ENCODE data around the gene CECR2.

GRCh38 chr22:17603668-17604067 is 234.4 kb downstream of the CECR2 start:
- TF ChIP-seq, protein P1, sequence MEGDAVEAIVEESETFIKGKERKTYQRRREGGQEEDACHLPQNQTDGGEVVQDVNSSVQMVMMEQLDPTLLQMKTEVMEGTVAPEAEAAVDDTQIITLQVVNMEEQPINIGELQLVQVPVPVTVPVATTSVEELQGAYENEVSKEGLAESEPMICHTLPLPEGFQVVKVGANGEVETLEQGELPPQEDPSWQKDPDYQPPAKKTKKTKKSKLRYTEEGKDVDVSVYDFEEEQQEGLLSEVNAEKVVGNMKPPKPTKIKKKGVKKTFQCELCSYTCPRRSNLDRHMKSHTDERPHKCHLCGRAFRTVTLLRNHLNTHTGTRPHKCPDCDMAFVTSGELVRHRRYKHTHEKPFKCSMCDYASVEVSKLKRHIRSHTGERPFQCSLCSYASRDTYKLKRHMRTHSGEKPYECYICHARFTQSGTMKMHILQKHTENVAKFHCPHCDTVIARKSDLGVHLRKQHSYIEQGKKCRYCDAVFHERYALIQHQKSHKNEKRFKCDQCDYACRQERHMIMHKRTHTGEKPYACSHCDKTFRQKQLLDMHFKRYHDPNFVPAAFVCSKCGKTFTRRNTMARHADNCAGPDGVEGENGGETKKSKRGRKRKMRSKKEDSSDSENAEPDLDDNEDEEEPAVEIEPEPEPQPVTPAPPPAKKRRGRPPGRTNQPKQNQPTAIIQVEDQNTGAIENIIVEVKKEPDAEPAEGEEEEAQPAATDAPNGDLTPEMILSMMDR (IDR thresholded peaks at IDR 0.05; ENCODE audit: low read length): no peak
- no peak for TF ChIP-seq EZH2 (IDR thresholded peaks at IDR 0.05; ENCODE audit: borderline replicate concordance, low read length)
